GM12878 (cell line): ENCODE data around the gene ST8SIA3.

Experiments used
- BMI1 ChIP-seq: fragments of 450-650 bp; IDR thresholded peaks from 2 replicates; pipeline ENCODE4 v1.6.1; 2016; ENCODE audit warnings: mild to moderate bottlenecking, moderate library complexity, borderline replicate concordance
- DPF2 ChIP-seq: fragments of 450-650 bp; IDR thresholded peaks from 2 replicates; pipeline ENCODE4 v1.6.1; 2017; ENCODE audit warnings: mild to moderate bottlenecking
- E2F4 ChIP-seq: IDR thresholded peaks from 2 replicates; pipeline ENCODE4 v1.6.1; 2012; ENCODE audit warnings: low read depth, low read length, improper control_type of control experiment
- FOXM1 ChIP-seq: IDR thresholded peaks from 2 replicates; pipeline ENCODE4 v1.6.1; 2012; ENCODE audit warnings: low read depth, mild to moderate bottlenecking, inconsistent platforms, low read length, moderate library complexity
- KAT2A ChIP-seq: conservative IDR thresholded peaks from 2 replicates; pipeline ENCODE4 v1.6.1; 2011; ENCODE audit warnings: low read depth, low read length; ENCODE audit not compliant: control insufficient read depth
- NBN ChIP-seq: fragments of 450-650 bp; IDR thresholded peaks from 2 replicates; pipeline ENCODE4 v1.6.1; 2016
- NFYB ChIP-seq: IDR thresholded peaks from 2 replicates; pipeline ENCODE4 v1.6.1; 2011; ENCODE audit warnings: low read depth, mild to moderate bottlenecking, low read length, improper control_type of control experiment, moderate library complexity; ENCODE audit not compliant: insufficient read depth
- POLR2A ChIP-seq: IDR thresholded peaks from 2 replicates; pipeline ENCODE4 v1.6.1; 2011; ENCODE audit warnings: low read depth, mild to moderate bottlenecking, low read length
- POLR2AphosphoS5 ChIP-seq: IDR thresholded peaks from 2 replicates; pipeline ENCODE4 v1.6.1; 2011; ENCODE audit warnings: mild to moderate bottlenecking, low read length, inconsistent platforms
- RAD21 ChIP-seq: IDR thresholded peaks from 2 replicates; pipeline ENCODE4 v1.6.1; 2011; ENCODE audit warnings: mild to moderate bottlenecking, low read depth, low read length, moderate library complexity; ENCODE audit not compliant: insufficient read depth
- TF ChIP-seq, protein P1 (sequence below), 3 experiments: IDR thresholded peaks in 2 of 3; conservative IDR thresholded peaks in 1 of 3; 2 replicates each; pipeline ENCODE4 v1.5.1; 2011; ENCODE audit warnings: low read depth in 3 of 3, low read length in 3 of 3, mild to moderate bottlenecking in 3 of 3, control low read depth in 2 of 3, moderate library complexity in 2 of 3, inconsistent platforms in 1 of 3, mixed read lengths in 1 of 3; ENCODE audit not compliant: control insufficient read depth in 2 of 3, insufficient read depth in 1 of 3; ENCODE audit errors: extremely low read depth in 1 of 3

DNA sequence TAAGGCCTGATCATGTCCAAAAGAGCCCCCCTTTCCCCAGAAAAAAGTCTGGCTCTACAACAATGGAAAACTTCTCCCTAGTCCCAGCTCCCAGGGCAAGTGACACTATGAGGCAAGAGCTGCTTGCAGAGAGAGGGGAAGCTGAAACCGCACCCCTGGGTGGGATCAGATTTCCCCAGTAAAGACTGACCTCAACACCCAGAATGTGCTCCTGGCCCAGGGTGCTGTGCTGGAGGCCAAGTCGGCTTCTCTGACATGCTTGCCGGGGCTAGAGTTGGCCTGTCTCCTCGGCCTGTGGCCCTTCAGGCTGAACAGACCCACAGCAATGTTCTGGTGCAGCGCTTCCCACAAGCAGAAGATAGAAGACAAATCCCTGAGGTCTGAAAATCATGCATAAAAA, 18.4 kb upstream of the ST8SIA3 start:
- TF ChIP-seq, protein P1, sequence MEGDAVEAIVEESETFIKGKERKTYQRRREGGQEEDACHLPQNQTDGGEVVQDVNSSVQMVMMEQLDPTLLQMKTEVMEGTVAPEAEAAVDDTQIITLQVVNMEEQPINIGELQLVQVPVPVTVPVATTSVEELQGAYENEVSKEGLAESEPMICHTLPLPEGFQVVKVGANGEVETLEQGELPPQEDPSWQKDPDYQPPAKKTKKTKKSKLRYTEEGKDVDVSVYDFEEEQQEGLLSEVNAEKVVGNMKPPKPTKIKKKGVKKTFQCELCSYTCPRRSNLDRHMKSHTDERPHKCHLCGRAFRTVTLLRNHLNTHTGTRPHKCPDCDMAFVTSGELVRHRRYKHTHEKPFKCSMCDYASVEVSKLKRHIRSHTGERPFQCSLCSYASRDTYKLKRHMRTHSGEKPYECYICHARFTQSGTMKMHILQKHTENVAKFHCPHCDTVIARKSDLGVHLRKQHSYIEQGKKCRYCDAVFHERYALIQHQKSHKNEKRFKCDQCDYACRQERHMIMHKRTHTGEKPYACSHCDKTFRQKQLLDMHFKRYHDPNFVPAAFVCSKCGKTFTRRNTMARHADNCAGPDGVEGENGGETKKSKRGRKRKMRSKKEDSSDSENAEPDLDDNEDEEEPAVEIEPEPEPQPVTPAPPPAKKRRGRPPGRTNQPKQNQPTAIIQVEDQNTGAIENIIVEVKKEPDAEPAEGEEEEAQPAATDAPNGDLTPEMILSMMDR (IDR thresholded peaks at IDR 0.05 in 2 of 3, conservative IDR thresholded peaks at IDR 0.05 in 1 of 3; ENCODE audit: control insufficient read depth in 2 of 3, extremely low read depth in 1 of 3, insufficient read depth in 1 of 3, low read depth in 3 of 3, low read length in 3 of 3): no peak
- no peak for TF ChIP-seq BMI1
- TF ChIP-seq FOXM1: no peak
- no peak for TF ChIP-seq NBN
- TF ChIP-seq E2F4: no peak
- no peak for TF ChIP-seq KAT2A
- TF ChIP-seq NFYB: no peak
- TF ChIP-seq POLR2A: no peak
- TF ChIP-seq POLR2AphosphoS5: no peak
- no peak for TF ChIP-seq RAD21
- TF ChIP-seq DPF2: no peak
